ENCODE data around the gene PPIC.

GRCh38 chr5:122977319-122977718, 59.2 kb downstream of the PPIC start:
- no peak for TF ChIP-seq CTCF (IDR thresholded peaks at IDR 0.05)
- TF ChIP-seq POLR2AphosphoS5 (IDR thresholded peaks at IDR 0.05; ENCODE audit: low read depth, low read length): no peak
- no peak for TF ChIP-seq REST (IDR thresholded peaks at IDR 0.05; ENCODE audit: insufficient read depth in 1 of 2, low read depth in 2 of 2, low read length in 1 of 2)

All from Panc1 (cell line).